Esophagus (tissue), 2 donors: Measurements from ENCODE around the gene PPFIBP1. TPM values are rescaled to one million over a fixed set of nuclear protein-coding genes. Genes with fewer than 3 reads are reported as not detected.
"Not testable (repeated sequence)": the region's sequence is repeated elsewhere in the genome, so short reads cannot be mapped to it uniquely, and the experiment has no call there.

ENCODE experiments used
- H3K27ac ChIP-seq, 2 donors: one replicate each; pipeline ENCODE4 v1.5.1; 2013; ENCODE audit warnings: low read depth in 2 of 2, mild to moderate bottlenecking in 2 of 2, inconsistent platforms in 1 of 2, low read length in 1 of 2, moderate library complexity in 1 of 2
- H3K27me3 ChIP-seq, 2 donors: one replicate each; pipeline ENCODE4 v1.6.1; 2013; ENCODE audit warnings: low read length in 2 of 2, control low read depth in 1 of 2, mild to moderate bottlenecking in 1 of 2; ENCODE audit not compliant: insufficient read depth in 2 of 2, control insufficient read depth in 1 of 2
- H3K36me3 ChIP-seq, 2 donors: one replicate each; pipeline ENCODE4 v1.6.1; 2013; ENCODE audit warnings: low read length in 1 of 2; ENCODE audit not compliant: control insufficient read depth in 2 of 2, insufficient read depth in 2 of 2
- H3K4me1 ChIP-seq, 2 donors: one replicate each; pipeline ENCODE4 v1.6.1; 2013; ENCODE audit warnings: low read length in 1 of 2; ENCODE audit not compliant: control insufficient read depth in 2 of 2, insufficient read depth in 2 of 2
- H3K4me3 ChIP-seq, 2 donors: one replicate each; pipeline ENCODE4 v1.5.1; 2013; ENCODE audit warnings: low read length in 2 of 2, mild to moderate bottlenecking in 2 of 2, low read depth in 1 of 2, moderate library complexity in 1 of 2
- H3K9me3 ChIP-seq, 2 donors: one replicate each; pipeline ENCODE4 v1.6.1; 2013; ENCODE audit warnings: mild to moderate bottlenecking in 2 of 2, low read depth in 1 of 2, low read length in 1 of 2, moderate library complexity in 1 of 2; ENCODE audit not compliant: control insufficient read depth in 2 of 2, insufficient read depth in 1 of 2
- WGBS, 2 donors: extraction: QIAGEN DNeasy Blood & Tissue Kit; methylation state at CpG; one replicate each; pipeline ENCODE4 v1.1.7; 2013; 5-methylcytosine and 5-hydroxymethylcytosine counted together
- polyA plus RNA-seq, 2 donors: library from polyadenylated mRNA; stranded (reverse); fragments of 200-250 nt; gene quantifications; one replicate each; pipeline ENCODE4 v1.2.3, GENCODE V29; 2013
- donor health status: healthy with polysubstance abuse.
- donor health status: Bipolar disorder and iron deficiency.

PPFIBP1 gene
- polyA plus RNA-seq, 2 donors, result 12.0 to 13.4 TPM

DNA sequence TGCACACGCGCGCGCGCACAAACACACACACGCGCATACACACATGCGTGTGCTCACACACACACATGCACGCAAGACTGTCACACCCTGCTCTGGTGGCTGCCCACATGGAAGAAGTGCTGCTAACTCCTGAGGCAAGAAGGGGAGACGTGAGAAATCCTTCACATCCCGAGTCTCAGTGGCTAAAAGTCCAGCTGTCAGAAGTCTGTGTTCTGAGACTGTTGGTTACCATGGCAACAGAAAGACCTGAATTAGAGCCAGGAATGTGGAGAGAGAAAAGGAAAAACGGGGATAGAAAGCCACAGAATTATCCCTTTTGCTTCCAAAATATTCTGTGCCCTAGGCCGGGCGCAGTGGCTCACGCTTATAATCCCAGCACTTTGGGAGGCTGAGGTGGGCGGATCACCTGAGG, 71.2 kb downstream of the PPFIBP1 start:
- H3K9me3 ChIP-seq, result no peaks in the 10 kb centered on the region
- peaks cover 0 to 12% of the 10 kb centered on the region in 2 donors for H3K4me1 ChIP-seq
- no peak overlapping the region for H3K4me3 ChIP-seq
- no peak overlapping the region for H3K27ac ChIP-seq
- 68 to 72% methylated on average over 16 of the region's 16 CpGs for WGBS, 2 donors
- peaks cover 0 to 2% of the 10 kb centered on the region in 2 donors for H3K36me3 ChIP-seq
- no peaks in the 10 kb centered on the region for H3K27me3 ChIP-seq

DNA sequence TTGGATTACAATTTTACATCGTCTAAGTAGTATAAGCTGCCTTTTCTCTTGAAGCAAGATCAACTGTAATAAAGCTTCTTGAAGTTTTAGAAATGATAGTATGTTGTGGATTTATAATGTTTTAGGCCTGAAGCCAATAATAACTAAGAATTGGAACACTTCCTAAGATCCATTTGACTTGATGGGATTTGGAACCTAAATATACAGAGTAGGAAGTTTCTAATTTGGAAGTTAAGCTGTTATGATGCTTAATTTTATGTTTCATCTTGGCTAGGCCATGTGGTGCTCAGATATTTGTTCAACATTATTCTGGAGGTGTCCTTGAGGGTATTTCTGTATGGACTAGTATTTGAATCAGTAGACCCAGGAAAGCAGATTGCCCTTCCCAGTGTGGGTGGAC, 74.9 kb downstream of the PPFIBP1 start:
- not testable (repeated sequence) for H3K4me3 ChIP-seq, H3K27ac ChIP-seq

DNA sequence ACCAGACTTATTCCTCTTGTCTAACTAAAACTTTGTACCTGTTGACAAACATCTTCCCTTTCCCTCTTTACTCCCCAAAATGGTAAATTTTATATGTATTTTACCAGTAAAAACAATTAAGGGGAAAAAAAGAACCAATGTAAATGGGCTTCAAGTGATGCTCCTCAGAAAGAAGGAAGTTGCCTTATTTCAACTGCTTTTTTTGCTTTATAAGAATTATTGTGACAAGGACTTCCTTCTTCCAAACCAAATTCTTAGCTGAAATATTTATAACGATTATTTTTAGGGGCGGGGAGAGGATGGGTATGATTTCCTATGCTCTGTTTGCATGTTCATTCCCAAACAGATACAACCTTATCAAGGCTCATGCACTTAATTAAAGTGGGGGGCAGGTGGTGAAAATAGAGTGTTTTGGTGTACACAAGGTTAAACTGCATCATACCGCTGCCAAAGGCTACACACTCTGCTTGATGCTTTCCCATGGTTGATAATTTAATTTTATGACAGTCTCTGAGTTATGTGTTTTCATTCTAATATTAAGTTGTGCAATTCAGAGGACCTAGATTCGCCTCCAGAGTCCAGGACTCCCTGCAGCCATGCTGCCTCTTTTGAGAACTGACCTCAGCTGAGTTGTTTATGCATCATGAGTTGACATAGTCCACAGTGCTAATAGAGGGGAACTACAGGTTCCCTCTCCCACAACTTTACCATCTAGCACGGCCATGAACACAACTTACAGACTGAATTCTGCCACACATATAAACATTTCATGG, 77.2 kb downstream of the PPFIBP1 start:
- 72 to 76% methylated on average over 5 of the region's 5 CpGs for WGBS, 2 donors
- not testable (repeated sequence) for H3K4me1 ChIP-seq, H3K9me3 ChIP-seq, H3K36me3 ChIP-seq, H3K27me3 ChIP-seq, H3K4me3 ChIP-seq, H3K27ac ChIP-seq

More for the DNA sequence above, 74.9 kb downstream of the PPFIBP1 start:
- not testable (repeated sequence) for H3K4me1 ChIP-seq, H3K9me3 ChIP-seq, H3K36me3 ChIP-seq, H3K27me3 ChIP-seq
- 24 to 49% methylated on average over 1 of the region's 1 CpG for WGBS, 2 donors

DNA sequence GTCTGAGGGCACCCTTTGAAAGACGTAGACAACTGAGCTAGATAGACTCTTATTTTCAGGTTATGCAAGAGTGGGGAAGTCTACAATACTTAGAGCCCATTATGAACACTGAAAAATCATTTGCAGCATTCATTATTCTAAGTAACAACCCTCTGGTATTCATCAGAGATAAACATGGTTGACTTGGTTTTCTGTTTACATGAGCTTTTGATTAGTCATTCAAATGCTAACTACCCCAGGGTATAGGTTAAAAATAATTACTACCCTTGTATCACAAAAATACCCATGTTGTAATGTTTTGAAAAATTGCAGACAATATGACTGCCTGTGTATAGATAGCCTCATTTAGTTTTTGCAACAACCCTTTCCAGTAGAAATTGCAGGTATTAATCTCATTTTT, 78.5 kb downstream of the PPFIBP1 start:
- WGBS, 2 donors, result 79% methylated on average over 1 of the region's 1 CpG
- Histone ChIP-seq H3K27ac (no peak overlapping the region), H3K4me3 (no peak overlapping the region), H3K36me3 (no peaks in the 10 kb centered on the region), H3K4me1 (peaks cover 0 to 2% of the 10 kb centered on the region in 2 donors), H3K27me3 (no peaks in the 10 kb centered on the region), H3K9me3 (no peaks in the 10 kb centered on the region)

DNA sequence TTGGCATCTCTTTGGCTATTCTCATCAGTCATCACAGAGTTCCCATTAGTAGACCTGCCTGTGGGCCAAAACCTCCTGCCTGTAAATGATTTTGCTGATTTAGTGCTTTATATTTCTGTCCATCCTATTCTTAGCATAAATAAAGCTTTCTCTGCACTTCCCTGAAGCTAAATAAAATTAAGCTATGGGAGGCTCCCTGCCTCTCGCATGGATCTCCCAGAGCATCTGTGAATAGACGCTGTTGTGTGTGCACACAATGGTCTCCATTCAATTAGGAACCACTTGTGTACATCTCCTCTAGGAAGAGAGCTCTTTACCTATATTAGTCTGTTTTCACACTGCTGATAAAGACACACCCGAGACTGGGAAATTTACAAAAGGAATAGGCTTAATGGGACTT, 80.4 kb downstream of the PPFIBP1 start:
- Histone ChIP-seq H3K4me1 (peaks cover 0 to 2% of the 10 kb centered on the region in 2 donors), H3K9me3 (no peaks in the 10 kb centered on the region), H3K27me3 (no peaks in the 10 kb centered on the region), H3K27ac (no peak overlapping the region), H3K36me3 (no peaks in the 10 kb centered on the region), H3K4me3 (no peak overlapping the region)
- WGBS, 2 donors, result 84% methylated on average over 3 of the region's 3 CpGs

DNA sequence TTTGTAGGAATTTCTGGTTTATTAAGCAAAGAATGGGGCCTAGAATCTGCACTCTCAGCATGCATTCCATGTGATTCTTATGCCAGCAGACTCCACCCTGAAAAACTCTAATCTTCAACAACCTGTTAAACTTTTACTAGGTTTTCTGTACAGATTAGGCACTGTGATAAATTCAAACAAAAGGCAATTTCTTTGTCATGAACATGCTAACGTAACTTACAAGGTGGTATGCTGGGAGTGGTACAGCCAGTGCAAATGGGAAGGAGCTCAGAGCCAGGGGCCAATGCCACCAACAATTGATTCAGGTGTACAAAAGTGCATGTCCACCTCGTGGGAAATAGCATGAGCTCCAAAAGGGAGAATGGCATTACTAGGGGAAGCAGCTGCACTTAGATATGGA, 83.0 kb downstream of the PPFIBP1 start:
- H3K9me3 ChIP-seq, result no peaks in the 10 kb centered on the region
- no peaks in the 10 kb centered on the region for H3K27me3 ChIP-seq
- H3K4me1 ChIP-seq, result peaks cover 2 to 4% of the 10 kb centered on the region in 2 donors

DNA sequence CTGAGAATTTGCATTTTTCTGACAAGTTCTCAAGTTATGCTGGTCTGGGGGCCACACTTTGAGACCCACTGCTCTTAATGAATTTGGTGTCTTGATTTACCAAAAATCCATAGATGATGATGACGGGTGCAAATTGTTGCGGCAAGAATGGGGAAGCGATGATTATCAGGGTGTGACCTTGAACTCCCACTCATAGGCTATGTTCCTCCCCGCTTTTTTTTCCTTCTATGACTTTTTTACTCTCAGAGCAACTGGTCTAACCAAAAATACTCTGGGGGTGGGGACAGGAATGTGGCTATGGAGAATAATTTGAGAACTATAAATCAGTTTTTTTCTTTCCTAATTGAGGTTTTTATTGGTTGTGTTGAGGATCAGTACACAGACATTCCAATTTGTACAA, 83.6 kb downstream of the PPFIBP1 start:
- 75 to 79% methylated on average over 4 of the region's 4 CpGs for WGBS, 2 donors
- no peak overlapping the region for H3K27ac ChIP-seq

More for the DNA sequence above, 83.0 kb downstream of the PPFIBP1 start:
- H3K27ac ChIP-seq, result no peak overlapping the region
- H3K4me3 ChIP-seq, result no peak overlapping the region
- WGBS, 2 donors, result 18 to 68% methylated on average over 2 of the region's 2 CpGs
- no peaks in the 10 kb centered on the region for H3K36me3 ChIP-seq

DNA sequence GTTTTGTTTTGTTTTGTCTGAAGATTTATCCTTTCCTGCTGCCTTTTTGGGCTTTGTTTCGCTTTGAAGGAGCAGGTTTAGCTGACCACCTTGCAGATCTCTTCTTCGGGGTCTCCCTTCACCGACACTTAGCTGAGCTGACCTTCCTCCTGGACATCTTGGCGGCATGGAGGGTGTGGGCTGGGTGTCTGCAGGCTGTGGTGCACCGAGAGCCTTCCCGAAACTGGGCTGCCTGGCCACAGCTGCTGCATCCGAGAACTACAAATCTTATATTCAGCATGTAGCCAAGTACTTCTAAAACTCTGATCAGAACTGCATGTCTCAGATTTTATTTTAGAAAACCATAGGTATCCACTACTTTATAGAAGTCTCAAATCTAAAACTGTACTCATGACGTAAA, 84.9 kb downstream of the PPFIBP1 start:
- H3K4me3 ChIP-seq, result no peak overlapping the region
- no peaks in the 10 kb centered on the region for H3K27me3 ChIP-seq
- no peak overlapping the region for H3K27ac ChIP-seq
- 83 to 89% methylated on average over 8 of the region's 8 CpGs for WGBS, 2 donors
- H3K9me3 ChIP-seq, result no peaks in the 10 kb centered on the region
- H3K36me3 ChIP-seq, result peaks cover 0 to 3% of the 10 kb centered on the region in 2 donors
- H3K4me1 ChIP-seq, result peaks cover 2 to 4% of the 10 kb centered on the region in 2 donors

More for the DNA sequence above, 83.6 kb downstream of the PPFIBP1 start:
- Histone ChIP-seq H3K27me3 (no peaks in the 10 kb centered on the region), H3K36me3 (no peaks in the 10 kb centered on the region), H3K4me1 (peaks cover 2 to 4% of the 10 kb centered on the region in 2 donors), H3K4me3 (no peak overlapping the region), H3K9me3 (no peaks in the 10 kb centered on the region)

DNA sequence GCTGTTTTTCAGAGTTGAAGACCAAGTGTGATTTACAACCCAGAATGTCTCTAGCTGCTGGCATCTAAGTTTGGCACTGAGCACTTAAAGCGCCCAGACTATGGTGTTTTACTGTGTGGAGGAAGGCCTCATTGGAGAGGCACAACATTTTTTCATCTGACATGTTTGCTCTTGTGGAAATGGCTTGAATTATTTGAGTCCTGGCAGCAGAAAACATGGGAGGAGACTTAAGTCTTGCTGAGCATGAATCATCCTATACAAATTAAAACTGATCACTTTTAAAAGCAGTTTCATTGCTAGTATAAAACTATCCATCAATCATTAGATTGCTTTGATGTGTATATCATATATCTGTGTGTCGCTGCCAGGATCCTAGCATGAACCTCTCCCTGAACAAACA, 86.4 kb downstream of the PPFIBP1 start:
- H3K36me3 ChIP-seq, result peaks cover 0 to 3% of the 10 kb centered on the region in 2 donors
- H3K4me1 ChIP-seq, result peaks cover 2 to 4% of the 10 kb centered on the region in 2 donors
- no peak overlapping the region for H3K4me3 ChIP-seq
- no peaks in the 10 kb centered on the region for H3K9me3 ChIP-seq
- peak overlapping the region; percentile 74 to 79 for H3K27ac ChIP-seq
- H3K27me3 ChIP-seq, result no peaks in the 10 kb centered on the region
- WGBS, 2 donors, result 30 to 55% methylated on average over 2 of the region's 2 CpGs

DNA sequence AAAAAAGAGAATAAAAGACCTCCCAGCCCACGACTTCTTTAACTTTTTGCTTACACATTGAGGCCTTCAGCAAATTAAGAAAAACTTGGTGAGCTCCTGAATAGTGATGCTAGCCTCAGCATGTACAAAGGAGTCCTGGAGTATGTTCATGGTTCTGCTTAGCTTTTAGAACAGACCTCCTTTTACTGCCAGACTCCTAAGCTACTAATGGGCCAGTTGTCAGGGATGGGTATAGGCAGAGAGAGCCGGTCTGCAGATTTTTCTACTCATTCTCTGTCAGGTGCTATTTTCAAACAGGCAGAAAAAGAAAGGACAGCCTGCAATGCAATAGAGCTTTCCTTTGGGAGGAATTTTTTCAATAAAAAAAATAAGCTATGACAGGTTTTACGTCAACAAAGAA, 90.4 kb downstream of the PPFIBP1 start:
- Histone ChIP-seq H3K27me3 (no peaks in the 10 kb centered on the region), H3K36me3 (peaks cover 0 to 3% of the 10 kb centered on the region in 2 donors), H3K4me1 (peaks cover 2 to 5% of the 10 kb centered on the region in 2 donors), H3K27ac (no peak overlapping the region), H3K4me3 (no peak overlapping the region), H3K9me3 (no peaks in the 10 kb centered on the region)
- WGBS, 2 donors, result 56 to 61% methylated on average over 3 of the region's 3 CpGs
